K562 (cell line): Measurements from ENCODE around the gene TMEM11. TPM values are rescaled to one million over a fixed set of nuclear protein-coding genes. Genes with fewer than 3 reads are reported as not detected.

ENCODE experiments used
- ATAC-seq: fragments of 200-7000 bp; cut with Tn5 transposase; 3 replicates; pipeline ENCODE4 v1.9.1; 2020; ENCODE audit warnings: moderate library complexity
- BruUV-seq: library from RNA; stranded (reverse); fragments of 400-500 nt; replicated peaks from 2 replicates; lab custom pipeline; 2021; lab: Mats Ljungman, UMichigan
- CTCF ChIA-PET: fragments of 300-600 bp; formaldehyde crosslinking; extraction: SDS; loops from one replicate; lab custom pipeline; 2021; ENCODE audit warnings: low intra/inter-chr PET ratio; lab: Yijun Ruan, JAX
- POLR2A ChIA-PET: fragments of 300-600, 350-650 bp; sonication (Branson Sonifier 250); formaldehyde crosslinking; extraction: SDS; loops from one replicate; lab custom pipeline; 2021; ENCODE audit warnings: antibody characterized with exemption, inconsistent platforms; lab: Yijun Ruan, JAX
- DNase-seq, 4 experiments: peaks; one replicate each; pipeline versions ENCODE4 v3.0.0 to v3.0.0-alpha.2; 2011 to 2018; ENCODE audit warnings: low spot score in 3 of 4, mixed read lengths in 3 of 4; ENCODE audit errors: extremely low read depth in 1 of 4
- FAIRE-seq: peaks from 2 replicates; lab custom pipeline; 2011; peaks lifted over from hg19 to GRCh38; lab: Jason Lieb, UNC
- H2AFZ ChIP-seq: 2 replicates; pipeline ENCODE4 v1.6.0; 2011; ENCODE audit warnings: low read depth, low read length, control low read depth, inconsistent platforms
- H3K27ac ChIP-seq: fragments of 200-600 bp; 3 replicates; pipeline ENCODE4 v1.8.0; 2011; ENCODE audit warnings: low read depth, mild to moderate bottlenecking, control low read depth, inconsistent platforms, low read length, moderate library complexity, mixed read lengths; ENCODE audit errors: extremely low read depth
- H3K27me3 ChIP-seq, 2 experiments: fragments of 300-600 bp in 1 of 2; 2 replicates in 1 of 2; 3 replicates in 1 of 2; pipeline versions ENCODE4 v1.6.0 to v1.8.0; 2011; ENCODE audit warnings: inconsistent platforms in 2 of 2, low read length in 2 of 2, mild to moderate bottlenecking in 1 of 2, mixed read lengths in 1 of 2, moderate library complexity in 1 of 2; ENCODE audit not compliant: control insufficient read depth in 2 of 2, insufficient read depth in 2 of 2
- H3K36me3 ChIP-seq: fragments of 300-600 bp; 3 replicates; pipeline ENCODE4 v1.8.0; 2011; ENCODE audit warnings: mild to moderate bottlenecking, low read length, inconsistent platforms; ENCODE audit not compliant: control insufficient read depth, insufficient read depth
- H3K4me1 ChIP-seq, 2 experiments: fragments of 200-600 bp in 1 of 2; replicated peaks in 1 of 2; 2 replicates in 1 of 2; 3 replicates in 1 of 2; pipeline versions ENCODE4 v1.5.1 to v1.8.0; 2011; ENCODE audit warnings: inconsistent platforms in 2 of 2, low read length in 2 of 2, mild to moderate bottlenecking in 1 of 2, mixed read lengths in 1 of 2, moderate library complexity in 1 of 2; ENCODE audit not compliant: control insufficient read depth in 2 of 2, insufficient read depth in 2 of 2
- H3K4me2 ChIP-seq: 2 replicates; pipeline ENCODE4 v1.6.1; 2011; ENCODE audit warnings: low read length, control low read depth, inconsistent platforms, mixed read lengths; ENCODE audit not compliant: insufficient read depth
- H3K4me3 ChIP-seq: fragments of 200-600 bp; sonication (generic), shearing (Covaris generic); 2 replicates; pipeline ENCODE4 v1.5.1; 2016; ENCODE audit warnings: control low read depth, inconsistent platforms
- H3K79me2 ChIP-seq: fragments of 200-600 bp; 3 replicates; pipeline ENCODE4 v1.8.0; 2011; ENCODE audit warnings: low read length, inconsistent platforms; ENCODE audit not compliant: control insufficient read depth, insufficient read depth
- H3K9ac ChIP-seq, 2 experiments: 2 replicates each; pipeline versions ENCODE4 v1.6.0 to v1.6.1; 2011; ENCODE audit warnings: low read depth in 2 of 2, low read length in 2 of 2, control low read depth in 1 of 2, inconsistent platforms in 1 of 2, mild to moderate bottlenecking in 1 of 2, mixed read lengths in 1 of 2; ENCODE audit not compliant: insufficient read depth in 1 of 2
- H3K9me1 ChIP-seq: one replicate; pipeline ENCODE4 v1.6.0; 2011; ENCODE audit warnings: inconsistent platforms, mild to moderate bottlenecking, low read length, moderate library complexity; ENCODE audit not compliant: control insufficient read depth, insufficient read depth
- H3K9me3 ChIP-seq: replicated peaks from 2 replicates; pipeline ENCODE4 v1.5.1; 2011; ENCODE audit warnings: low read depth, low read length, inconsistent platforms; ENCODE audit not compliant: control insufficient read depth, insufficient read depth
- H4K20me1 ChIP-seq: replicated peaks from 2 replicates; pipeline ENCODE4 v1.6.1; 2011; ENCODE audit warnings: low read length, inconsistent platforms, mixed read lengths; ENCODE audit not compliant: control insufficient read depth, insufficient read depth
- EP400 ChIP-seq: fragments of 450-650 bp; IDR thresholded peaks from 2 replicates; pipeline ENCODE4 v1.6.1; 2017; ENCODE audit warnings: antibody characterized with exemption, mild to moderate bottlenecking, moderate library complexity
- FOXA3 ChIP-seq, 2 experiments: fragments of 450-650 bp in 1 of 2; sonication (generic) in 1 of 2; formaldehyde crosslinking; IDR thresholded peaks in 1 of 2; conservative IDR thresholded peaks in 1 of 2; 2 replicates each; pipeline versions ENCODE4 v1.4.0 to v1.8.0; 2020 to 2022; ENCODE audit warnings: mild to moderate bottlenecking in 2 of 2, missing genetic modification reagents in 1 of 2
- SMAD3 ChIP-seq: fragments of 450-650 bp; formaldehyde crosslinking; conservative IDR thresholded peaks from 2 replicates; pipeline ENCODE4 v1.4.0; 2020; ENCODE audit warnings: mild to moderate bottlenecking
- STAG1 ChIP-seq: sonication (generic); formaldehyde crosslinking; IDR thresholded peaks from 2 replicates; pipeline ENCODE4 v1.5.0; 2020; ENCODE audit warnings: missing genetic modification reagents, borderline replicate concordance
- TAF1 ChIP-seq: IDR thresholded peaks from 2 replicates; pipeline ENCODE4 v1.6.1; 2011; ENCODE audit warnings: mild to moderate bottlenecking, low read length, moderate library complexity; ENCODE audit not compliant: insufficient read depth, control insufficient read depth, severe bottlenecking; ENCODE audit errors: extremely low read depth
- ZC3H8 ChIP-seq: fragments of 450-650 bp; IDR thresholded peaks from 2 replicates; pipeline ENCODE4 v1.6.1; 2017
- WGBS: fragments of 100-300 bp; shearing (Covaris generic); methylation state at CpG from one replicate; pipeline ENCODE4 v1.1.6; 2016; ENCODE audit warnings: low coverage, mixed read lengths; ENCODE audit not compliant: insufficient coverage; ENCODE audit errors: missing lambda C conversion rate; 5-methylcytosine and 5-hydroxymethylcytosine counted together
- in situ Hi-C: fragments of 300-500 bp; cut with MboI; formaldehyde crosslinking; loops from 4 replicates; pipeline ENCODE4 v1.15.0; 2018; ENCODE audit warnings: inconsistent platforms, mixed read lengths
- intact Hi-C: fragments of 100-400 bp; cut with micrococcal nuclease; formaldehyde crosslinking; loops from 2 replicates; pipeline ENCODE4 v1.14.2; 2022
- polyA plus RNA-seq, 8 experiments: library from polyadenylated mRNA; depleted of rRNA in 4 of 8; stranded (reverse) in 5 of 8; unstranded in 3 of 8; fragments of >200 nt; fragmentation: Nextera tagmentation in 2 of 8; fragmentation: Illumina TruSeq in 1 of 8; extraction: Ambion mirVana in 2 of 8; extraction: Trizol in 1 of 8; gene quantifications; 2 replicates each; pipeline versions ENCODE4 v1.2.1 to v1.2.3, GENCODE V29; 2011 to 2014; ENCODE audit warnings: inconsistent platforms in 1 of 8, missing spikeins in 1 of 8
- total RNA-seq, 7 experiments: library from RNA; depleted of rRNA in 6 of 7; stranded (reverse); fragments of >200 nt in 6 of 7; fragmentation: Illumina TruSeq in 2 of 7; extraction: Trizol in 2 of 7; gene quantifications; 2 replicates each; pipeline versions ENCODE4 v1.2.1 to v1.2.3, GENCODE V29; 2011 to 2021; ENCODE audit warnings: low replicate concordance in 1 of 7
- TF ChIP-seq, protein P1 (sequence below): fragments of 200-800 bp; sonication (Bioruptor generic); IDR thresholded peaks from 2 replicates; pipeline ENCODE4 v1.6.1; 2016; ENCODE audit warnings: missing genetic modification characterization, missing compliant biosample characterization
- TF ChIP-seq, protein P2 (sequence below): fragments of 450-650 bp; formaldehyde crosslinking; IDR thresholded peaks from 2 replicates; pipeline ENCODE4 v1.4.0; 2020; ENCODE audit warnings: mild to moderate bottlenecking
- TF ChIP-seq, protein P3 (sequence below), 2 experiments: fragments of 200-800 bp in 1 of 2; sonication (Bioruptor generic) in 1 of 2; sonication (generic) in 1 of 2; formaldehyde crosslinking in 1 of 2; IDR thresholded peaks in 1 of 2; conservative IDR thresholded peaks in 1 of 2; 2 replicates each; pipeline versions ENCODE4 v1.5.0 to v1.6.1; 2016 to 2020; ENCODE audit warnings: missing compliant biosample characterization in 1 of 2, missing genetic modification characterization in 1 of 2, missing genetic modification reagents in 1 of 2
- TF ChIP-seq, protein P4 (sequence below): fragments of 250-450 bp; sonication (Bioruptor Pico); IDR thresholded peaks from 2 replicates; pipeline ENCODE4 v1.8.0; 2022; ENCODE audit warnings: moderate library complexity, mild to moderate bottlenecking, inconsistent platforms

TMEM11 gene
- total and polyA plus RNA-seq, 9 of the 15 experiments (the other 6 are each of a cell fraction or from before 2014, with no cell fraction given) = 12.0 to 40.7 (median 30.0) TPM

DNA sequence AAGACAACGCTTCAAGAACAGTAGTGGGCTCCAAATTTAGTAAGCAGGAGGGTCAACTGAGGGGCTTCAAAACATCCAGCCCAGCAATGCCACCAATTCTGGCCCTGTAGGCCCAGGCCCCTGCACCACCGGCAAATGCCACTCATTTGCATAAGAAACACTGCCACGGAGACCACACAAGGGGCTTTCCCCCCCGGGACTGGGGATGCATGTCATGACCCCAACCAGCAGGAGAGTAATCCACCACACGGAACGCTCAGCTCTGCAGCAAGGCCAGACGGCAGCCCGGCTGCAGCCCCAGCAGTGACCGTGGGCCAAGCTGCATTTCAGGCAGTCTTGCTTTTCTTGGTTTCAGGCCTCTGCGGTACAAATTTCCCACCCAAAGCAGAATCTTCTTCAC, 14.1 kb downstream of the TMEM11 start:
- H3K4me2 ChIP-seq = no peak overlapping the region
- peaks cover 9% of the 10 kb centered on the region for H3K9me1 ChIP-seq
- BruUV-seq = no TSS peak
- H2AFZ ChIP-seq = no peak overlapping the region
- in situ Hi-C loops = no loop called here
- FAIRE-seq (no peak), DNase-seq (no peak), ATAC-seq (no peak; the same call in 2 of the 3 replicates)
- H3K79me2 ChIP-seq = peaks cover 62% of the 10 kb centered on the region
- TF ChIP-seq, protein P1, sequence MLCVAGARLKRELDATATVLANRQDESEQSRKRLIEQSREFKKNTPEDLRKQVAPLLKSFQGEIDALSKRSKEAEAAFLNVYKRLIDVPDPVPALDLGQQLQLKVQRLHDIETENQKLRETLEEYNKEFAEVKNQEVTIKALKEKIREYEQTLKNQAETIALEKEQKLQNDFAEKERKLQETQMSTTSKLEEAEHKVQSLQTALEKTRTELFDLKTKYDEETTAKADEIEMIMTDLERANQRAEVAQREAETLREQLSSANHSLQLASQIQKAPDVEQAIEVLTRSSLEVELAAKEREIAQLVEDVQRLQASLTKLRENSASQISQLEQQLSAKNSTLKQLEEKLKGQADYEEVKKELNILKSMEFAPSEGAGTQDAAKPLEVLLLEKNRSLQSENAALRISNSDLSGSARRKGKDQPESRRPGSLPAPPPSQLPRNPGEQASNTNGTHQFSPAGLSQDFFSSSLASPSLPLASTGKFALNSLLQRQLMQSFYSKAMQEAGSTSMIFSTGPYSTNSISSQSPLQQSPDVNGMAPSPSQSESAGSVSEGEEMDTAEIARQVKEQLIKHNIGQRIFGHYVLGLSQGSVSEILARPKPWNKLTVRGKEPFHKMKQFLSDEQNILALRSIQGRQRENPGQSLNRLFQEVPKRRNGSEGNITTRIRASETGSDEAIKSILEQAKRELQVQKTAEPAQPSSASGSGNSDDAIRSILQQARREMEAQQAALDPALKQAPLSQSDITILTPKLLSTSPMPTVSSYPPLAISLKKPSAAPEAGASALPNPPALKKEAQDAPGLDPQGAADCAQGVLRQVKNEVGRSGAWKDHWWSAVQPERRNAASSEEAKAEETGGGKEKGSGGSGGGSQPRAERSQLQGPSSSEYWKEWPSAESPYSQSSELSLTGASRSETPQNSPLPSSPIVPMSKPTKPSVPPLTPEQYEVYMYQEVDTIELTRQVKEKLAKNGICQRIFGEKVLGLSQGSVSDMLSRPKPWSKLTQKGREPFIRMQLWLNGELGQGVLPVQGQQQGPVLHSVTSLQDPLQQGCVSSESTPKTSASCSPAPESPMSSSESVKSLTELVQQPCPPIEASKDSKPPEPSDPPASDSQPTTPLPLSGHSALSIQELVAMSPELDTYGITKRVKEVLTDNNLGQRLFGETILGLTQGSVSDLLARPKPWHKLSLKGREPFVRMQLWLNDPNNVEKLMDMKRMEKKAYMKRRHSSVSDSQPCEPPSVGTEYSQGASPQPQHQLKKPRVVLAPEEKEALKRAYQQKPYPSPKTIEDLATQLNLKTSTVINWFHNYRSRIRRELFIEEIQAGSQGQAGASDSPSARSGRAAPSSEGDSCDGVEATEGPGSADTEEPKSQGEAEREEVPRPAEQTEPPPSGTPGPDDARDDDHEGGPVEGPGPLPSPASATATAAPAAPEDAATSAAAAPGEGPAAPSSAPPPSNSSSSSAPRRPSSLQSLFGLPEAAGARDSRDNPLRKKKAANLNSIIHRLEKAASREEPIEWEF (CRISPR knock-in tag) = no peak
- TF ChIP-seq FOXA3 (CRISPR knock-in tag; conservative IDR thresholded peaks at IDR 0.05 in 1 of 2, IDR thresholded peaks at IDR 0.05 in 1 of 2) = no peak
- TF ChIP-seq ZC3H8 = no peak
- TF ChIP-seq TAF1 = no peak
- no peak for TF ChIP-seq STAG1 (CRISPR knock-in tag)
- no peak for TF ChIP-seq SMAD3 (CRISPR knock-in tag)
- TF ChIP-seq, protein P2, sequence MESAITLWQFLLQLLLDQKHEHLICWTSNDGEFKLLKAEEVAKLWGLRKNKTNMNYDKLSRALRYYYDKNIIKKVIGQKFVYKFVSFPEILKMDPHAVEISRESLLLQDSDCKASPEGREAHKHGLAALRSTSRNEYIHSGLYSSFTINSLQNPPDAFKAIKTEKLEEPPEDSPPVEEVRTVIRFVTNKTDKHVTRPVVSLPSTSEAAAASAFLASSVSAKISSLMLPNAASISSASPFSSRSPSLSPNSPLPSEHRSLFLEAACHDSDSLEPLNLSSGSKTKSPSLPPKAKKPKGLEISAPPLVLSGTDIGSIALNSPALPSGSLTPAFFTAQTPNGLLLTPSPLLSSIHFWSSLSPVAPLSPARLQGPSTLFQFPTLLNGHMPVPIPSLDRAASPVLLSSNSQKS (CRISPR knock-in tag) = no peak
- TF ChIP-seq EP400 = no peak
- TF ChIP-seq, protein P3, sequence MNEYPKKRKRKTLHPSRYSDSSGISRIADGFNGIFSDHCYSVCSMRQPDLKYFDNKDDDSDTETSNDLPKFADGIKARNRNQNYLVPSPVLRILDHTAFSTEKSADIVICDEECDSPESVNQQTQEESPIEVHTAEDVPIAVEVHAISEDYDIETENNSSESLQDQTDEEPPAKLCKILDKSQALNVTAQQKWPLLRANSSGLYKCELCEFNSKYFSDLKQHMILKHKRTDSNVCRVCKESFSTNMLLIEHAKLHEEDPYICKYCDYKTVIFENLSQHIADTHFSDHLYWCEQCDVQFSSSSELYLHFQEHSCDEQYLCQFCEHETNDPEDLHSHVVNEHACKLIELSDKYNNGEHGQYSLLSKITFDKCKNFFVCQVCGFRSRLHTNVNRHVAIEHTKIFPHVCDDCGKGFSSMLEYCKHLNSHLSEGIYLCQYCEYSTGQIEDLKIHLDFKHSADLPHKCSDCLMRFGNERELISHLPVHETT (CRISPR knock-in tag; conservative IDR thresholded peaks at IDR 0.05 in 1 of 2, IDR thresholded peaks at IDR 0.05 in 1 of 2) = no peak
- TF ChIP-seq, protein P4, sequence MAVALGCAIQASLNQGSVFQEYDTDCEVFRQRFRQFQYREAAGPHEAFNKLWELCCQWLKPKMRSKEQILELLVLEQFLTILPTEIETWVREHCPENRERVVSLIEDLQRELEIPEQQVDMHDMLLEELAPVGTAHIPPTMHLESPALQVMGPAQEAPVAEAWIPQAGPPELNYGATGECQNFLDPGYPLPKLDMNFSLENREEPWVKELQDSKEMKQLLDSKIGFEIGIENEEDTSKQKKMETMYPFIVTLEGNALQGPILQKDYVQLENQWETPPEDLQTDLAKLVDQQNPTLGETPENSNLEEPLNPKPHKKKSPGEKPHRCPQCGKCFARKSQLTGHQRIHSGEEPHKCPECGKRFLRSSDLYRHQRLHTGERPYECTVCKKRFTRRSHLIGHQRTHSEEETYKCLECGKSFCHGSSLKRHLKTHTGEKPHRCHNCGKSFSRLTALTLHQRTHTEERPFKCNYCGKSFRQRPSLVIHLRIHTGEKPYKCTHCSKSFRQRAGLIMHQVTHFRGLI (CRISPR knock-in tag) = no peak
- WGBS = 78% methylated on average over 9 of the region's 10 CpGs
- ChIA-PET CTCF (no interaction called here), POLR2A (interaction anchor here (3.1 kb wide), 1 partner anchor 12 kb away, joined by 22 read pairs; the partner anchor contains the start of gene TMEM11)
- intact Hi-C loops = no loop called here
- peaks cover 47% of the 10 kb centered on the region for H4K20me1 ChIP-seq
- H3K36me3 ChIP-seq = peaks cover 22% of the 10 kb centered on the region; the same call in 1 of the 3 replicates
- H3K27me3 ChIP-seq = no peaks in the 10 kb centered on the region
- no peak overlapping the region for H3K4me3 ChIP-seq
- no peak overlapping the region; a peak in 1 of 4 replicates for H3K9ac ChIP-seq
- H3K9me3 ChIP-seq = no peaks in the 10 kb centered on the region
- peaks cover 0 to 32% of the 10 kb centered on the region in 2 experiments; a peak in 4 of 5 replicates for H3K4me1 ChIP-seq
- no peak overlapping the region for H3K27ac ChIP-seq
